OCI-LY7 (cell line): Measurements from ENCODE around the gene DCAF4L1. TPM values are rescaled to one million over a fixed set of nuclear protein-coding genes. Genes with fewer than 3 reads are reported as not detected.
A peak's percentile ranks its signal among the peaks of the same experiment; 100 is the strongest.

Source experiments
- BruUV-seq: library from RNA; stranded (reverse); fragments of 400-500 nt; replicated peaks from 2 replicates; lab custom pipeline; 2021; lab: Mats Ljungman, UMichigan
- CTCF ChIA-PET: fragments of 300-600 bp; sonication (Branson Sonifier 250); formaldehyde crosslinking; loops from one replicate; lab custom pipeline; 2022; ENCODE audit warnings: antibody characterized with exemption; ENCODE audit not compliant: unreplicated experiment; lab: Charles Lee
- POLR2A ChIA-PET: fragments of 300-600 bp; sonication (Branson Sonifier 250); formaldehyde crosslinking; loops from one replicate; lab custom pipeline; 2022; ENCODE audit warnings: antibody characterized with exemption; lab: Charles Lee
- DNase-seq: peaks from one replicate; pipeline ENCODE4 v3.0.0-alpha.2; 2015; ENCODE audit warnings: low spot score
- H2AFZ ChIP-seq: fragments of 200-600 bp; sonication (generic), shearing (Covaris generic); 2 replicates; pipeline ENCODE4 v1.6.1; 2014; ENCODE audit warnings: mild to moderate bottlenecking, antibody characterized with exemption, low read length, moderate library complexity
- H3K27ac ChIP-seq: fragments of 200-600 bp; sonication (generic); 2 replicates; pipeline ENCODE4 v1.5.1; 2014; ENCODE audit warnings: mixed run types, low read depth, mild to moderate bottlenecking, moderate library complexity, low read length, inconsistent platforms; ENCODE audit not compliant: poor library complexity, severe bottlenecking
- H3K36me3 ChIP-seq: fragments of 200-600 bp; sonication (generic); 2 replicates; pipeline ENCODE4 v1.6.1; 2014; ENCODE audit warnings: mild to moderate bottlenecking, antibody characterized with exemption, low read length, moderate library complexity, mixed read lengths; ENCODE audit not compliant: insufficient read depth
- H3K4me1 ChIP-seq: fragments of 200-600 bp; sonication (generic); 2 replicates; pipeline ENCODE4 v1.5.1; 2014; ENCODE audit warnings: mild to moderate bottlenecking, low read length; ENCODE audit not compliant: insufficient read depth, poor library complexity, severe bottlenecking
- H3K4me2 ChIP-seq: fragments of 200-600 bp; sonication (generic); 2 replicates; pipeline ENCODE4 v1.6.1; 2014; ENCODE audit warnings: mild to moderate bottlenecking, low read length
- H3K4me3 ChIP-seq: fragments of 200-600 bp; sonication (generic); 2 replicates; pipeline ENCODE4 v1.5.1; 2014; ENCODE audit warnings: mild to moderate bottlenecking, low read depth, low read length; ENCODE audit not compliant: poor library complexity, severe bottlenecking
- H3K79me2 ChIP-seq: fragments of 200-600 bp; sonication (generic); 2 replicates; pipeline ENCODE4 v1.6.1; 2016; ENCODE audit warnings: low read depth, mild to moderate bottlenecking, low read length, moderate library complexity, mixed read lengths; ENCODE audit not compliant: insufficient read depth
- H3K9me2 ChIP-seq: fragments of 200-600 bp; sonication (generic); 2 replicates; pipeline ENCODE4 v1.6.1; 2016; ENCODE audit warnings: mild to moderate bottlenecking, low read length, mixed read lengths; ENCODE audit not compliant: insufficient read depth
- H3K9me3 ChIP-seq: fragments of 200-600 bp; sonication (generic); 2 replicates; pipeline ENCODE4 v1.6.1; 2014; ENCODE audit warnings: mild to moderate bottlenecking, mixed run types, low read length, mixed read lengths
- H4K20me1 ChIP-seq: fragments of 200-600 bp; sonication (generic); 2 replicates; pipeline ENCODE4 v1.6.1; 2014; ENCODE audit warnings: mild to moderate bottlenecking, antibody characterized with exemption, low read length, moderate library complexity, mixed read lengths; ENCODE audit not compliant: insufficient read depth
- CTCF ChIP-seq: fragments of 200-600 bp; sonication (generic); conservative IDR thresholded peaks from 2 replicates; pipeline ENCODE4 v1.5.1; 2014; ENCODE audit warnings: mild to moderate bottlenecking, antibody characterized with exemption, low read length, moderate library complexity, mixed read lengths
- EZH2phosphoT487 ChIP-seq: fragments of 200-600 bp; sonication (generic); IDR thresholded peaks from 2 replicates; pipeline ENCODE4 v1.6.1; 2018; ENCODE audit warnings: low read depth, borderline replicate concordance, mild to moderate bottlenecking, mixed run types, antibody characterized with exemption, low read length, moderate library complexity, mixed read lengths
- intact Hi-C: fragments of 100-400 bp; cut with micrococcal nuclease; formaldehyde crosslinking; loops from one replicate; pipeline ENCODE4 v1.10.0; 2022; ENCODE audit not compliant: unreplicated experiment
- total RNA-seq, 2 experiments: library from RNA; depleted of rRNA in 1 of 2; stranded (reverse); fragments of >200 nt in 1 of 2; shearing (Covaris generic) in 1 of 2; gene quantifications; 2 replicates each; pipeline ENCODE4 v1.2.3, GENCODE V29; 2014 to 2022

DCAF4L1 gene
- total RNA-seq, 2 experiments from 2014 or later, result 0.09 to 0.30 TPM

- Histone ChIP-seq H3K9me2 (no peaks in the 10 kb centered on the region), H3K4me2 (no peak overlapping the region), H2AFZ (no peak overlapping the region), H4K20me1 (no peaks in the 10 kb centered on the region), H3K9me3 (no peaks in the 10 kb centered on the region), H3K36me3 (no peaks in the 10 kb centered on the region), H3K79me2 (no peaks in the 10 kb centered on the region), H3K4me1 (peaks cover 12% of the 10 kb centered on the region), H3K27ac (no peak overlapping the region), H3K4me3 (no peak overlapping the region)
- no peak for TF ChIP-seq CTCF
- no peak for TF ChIP-seq EZH2phosphoT487
- POLR2A ChIA-PET, result no interaction called here
- CTCF ChIA-PET, result no interaction called here
- no peak for DNase-seq
- BruUV-seq, result no TSS peak
- intact Hi-C loops, result no loop called here
Measured at GRCh38 chr4:41985151-41985550, 3.6 kb downstream of the DCAF4L1 start.

- H3K79me2 ChIP-seq, result peaks cover 28% of the 10 kb centered on the region
- 0 out of 2 replicates have a peak, but pooled peaks cover 5% of the 10 kb centered on the region for H4K20me1 ChIP-seq
- ChIA-PET CTCF (no interaction called here), POLR2A (interaction anchor here (0.6 to 1.8 kb wide), 5 partner anchors 11 to 936 kb away, joined by 3 to 8 read pairs (median 3); partner anchors contain the start of gene BEND4)
- DNase-seq, result no peak
- no TSS peak for BruUV-seq
- no peak for TF ChIP-seq EZH2phosphoT487
- no peak for TF ChIP-seq CTCF
- no peaks in the 10 kb centered on the region for H3K9me3 ChIP-seq
- H2AFZ ChIP-seq, result peak overlapping the region; percentile 91
- peak overlapping the region; percentile 91 for H3K4me2 ChIP-seq
- no peaks in the 10 kb centered on the region for H3K36me3 ChIP-seq
- H3K4me3 ChIP-seq, result peak overlapping the region; percentile 94
- no peak overlapping the region for H3K27ac ChIP-seq
- peaks cover 26% of the 10 kb centered on the region for H3K4me1 ChIP-seq
- intact Hi-C loops, result loop anchor here (2.0 to 5.0 kb wide), 2 partner anchors 55 to 162 kb away; partner anchors contain the start of genes BEND4 and TMEM33
- H3K9me2 ChIP-seq, result no peaks in the 10 kb centered on the region
Measured at GRCh38 chr4:41989994-41990364, 8.4 kb downstream of the DCAF4L1 start.

GRCh38 chr4:41990365-41991111, 9.0 kb downstream of the DCAF4L1 start, which contains the start of gene SLC30A9:
Gene SLC30A9 (plus strand): TSS chr4:41990530. CDS start chr4:41990652, 122 bp downstream.
- Histone ChIP-seq H3K9me2 (no peaks in the 10 kb centered on the region), H3K4me3 (peak within 1 kb of the TSS; percentile 94), H3K4me2 (peak within 1 kb of the TSS; percentile 95), H3K4me1 (peaks cover 26% of the 10 kb centered on the region), H3K27ac (no peak within 1 kb of the TSS), H4K20me1 (0 out of 2 replicates have a peak, but pooled peaks cover 5% of the 10 kb centered on the region), H3K79me2 (peaks cover 28% of the 10 kb centered on the region), H2AFZ (peak within 1 kb of the TSS; percentile 91), H3K36me3 (no peaks in the 10 kb centered on the region), H3K9me3 (no peaks in the 10 kb centered on the region)
- peak; percentile 96 for DNase-seq
- CTCF ChIA-PET, result no interaction called here
- POLR2A ChIA-PET, result interaction anchor here (0.6 to 1.8 kb wide), 6 partner anchors 11 to 935 kb away, joined by 3 to 8 read pairs (median 3); partner anchors contain the start of gene BEND4
- no TSS peak for BruUV-seq
- intact Hi-C loops, result loop anchor here (2.0 to 5.0 kb wide), 2 partner anchors 56 to 162 kb away; partner anchors contain the start of genes BEND4 and TMEM33
- TF ChIP-seq CTCF (no peak), EZH2phosphoT487 (no peak)
